Measurements from ENCODE around the gene INSR.
A peak's percentile ranks its signal among the peaks of the same experiment; 100 is the strongest.

INSR gene

GRCh38 chr19:7172794-7173193, 121.4 kb downstream of the INSR start:
- Histone ChIP-seq H3K9me3 (ENCODE audit: control insufficient read depth, insufficient read depth, low read depth, low read length) (no peaks in the 10 kb centered on the region), H3K36me3 (ENCODE audit: control insufficient read depth in 2 of 2, insufficient read depth in 1 of 2, low read length in 2 of 2) (peaks cover 12 to 45% of the 10 kb centered on the region in 2 experiments), H3K27ac (ENCODE audit: extremely low read depth, low read depth, low read length) (no peak overlapping the region), H3K4me1 (ENCODE audit: control insufficient read depth, insufficient read depth, low read length) (no peaks in the 10 kb centered on the region), H3K4me3 (ENCODE audit: low read depth, low read length) (no peak overlapping the region)
- CTCF ChIA-PET: no interaction called here
- POLR2A ChIA-PET: no interaction called here
- no peak for TF ChIP-seq ZNF658 (tag by site-specific recombination; IDR thresholded peaks at IDR 0.05)
- no peak for TF ChIP-seq MZF1 (tag by site-specific recombination; IDR thresholded peaks at IDR 0.05; ENCODE audit: borderline replicate concordance)
- no peak for TF ChIP-seq ZNF112 (tag by site-specific recombination; IDR thresholded peaks at IDR 0.05)
- no peak for TF ChIP-seq ZNF664 (tag by site-specific recombination; IDR thresholded peaks at IDR 0.05)
- no peak for TF ChIP-seq BCL6B (tag by site-specific recombination; IDR thresholded peaks at IDR 0.05)
- TF ChIP-seq ZNF623 (tag by site-specific recombination; IDR thresholded peaks at IDR 0.05): 0 out of 2 replicates have a peak, but pooled peaks have one; percentile 0
- TF ChIP-seq ZNF2 (tag by site-specific recombination; IDR thresholded peaks at IDR 0.05): no peak
- no peak for TF ChIP-seq ZNF521 (tag by site-specific recombination; IDR thresholded peaks at IDR 0.05)

- H3K36me3 ChIP-seq (ENCODE audit: control insufficient read depth in 2 of 2, insufficient read depth in 1 of 2, low read length in 2 of 2): peaks cover 12 to 59% of the 10 kb centered on the region in 2 experiments
- TF ChIP-seq ZNF664 (tag by site-specific recombination; IDR thresholded peaks at IDR 0.05) (peak; percentile 89), ZNF2 (tag by site-specific recombination; IDR thresholded peaks at IDR 0.05) (no peak), ZNF157 (tag by site-specific recombination; IDR thresholded peaks at IDR 0.05) (peak; percentile 98)
- no peak overlapping the region for H3K4me3 ChIP-seq (ENCODE audit: low read depth, low read length)
- no peak overlapping the region for H3K27ac ChIP-seq (ENCODE audit: extremely low read depth, low read depth, low read length)
- H3K4me1 ChIP-seq (ENCODE audit: control insufficient read depth, insufficient read depth, low read length): no peaks in the 10 kb centered on the region
- POLR2A ChIA-PET: no interaction called here
- CTCF ChIA-PET: interaction anchor here (0.6 kb wide), 1 partner anchor 8 kb away, joined by 3 read pairs; no protein-coding TSS in a partner anchor
- no peaks in the 10 kb centered on the region for H3K9me3 ChIP-seq (ENCODE audit: control insufficient read depth, insufficient read depth, low read depth, low read length)
Measured at GRCh38 chr19:7170983-7171382, 123.2 kb downstream of the INSR start.

GRCh38 chr19:7168941-7169340, 125.3 kb downstream of the INSR start:
- TF ChIP-seq KLF16 (tag by site-specific recombination; IDR thresholded peaks at IDR 0.05): no peak
- TF ChIP-seq ZNF140 (tag by site-specific recombination; IDR thresholded peaks at IDR 0.05): no peak
- TF ChIP-seq ZNF202 (tag by site-specific recombination; IDR thresholded peaks at IDR 0.05; ENCODE audit: borderline replicate concordance): no peak
- no peak for TF ChIP-seq ZBTB8A (tag by site-specific recombination; IDR thresholded peaks at IDR 0.05)
- TF ChIP-seq ZNF704 (tag by site-specific recombination; IDR thresholded peaks at IDR 0.05): no peak
- TF ChIP-seq YY2 (tag by site-specific recombination; IDR thresholded peaks at IDR 0.05): no peak
- no peak for TF ChIP-seq TCF7L2 (IDR thresholded peaks at IDR 0.05; ENCODE audit: borderline replicate concordance, low read depth, low read length)
- TF ChIP-seq PATZ1 (tag by site-specific recombination; IDR thresholded peaks at IDR 0.05): no peak
- TF ChIP-seq ZBTB48 (tag by site-specific recombination; IDR thresholded peaks at IDR 0.05): no peak
- TF ChIP-seq ZNF670 (tag by site-specific recombination; IDR thresholded peaks at IDR 0.05; ENCODE audit: low read depth): no peak
- no peak for TF ChIP-seq ZNF624 (tag by site-specific recombination; IDR thresholded peaks at IDR 0.05)
- TF ChIP-seq ZNF692 (tag by site-specific recombination; IDR thresholded peaks at IDR 0.05): no peak
- TF ChIP-seq ZFP41 (tag by site-specific recombination; IDR thresholded peaks at IDR 0.05; ENCODE audit: borderline replicate concordance): no peak
- no peak for TF ChIP-seq ZNF510 (tag by site-specific recombination; IDR thresholded peaks at IDR 0.05; ENCODE audit: insufficient replicate concordance)
- no peak for TF ChIP-seq ZNF426 (tag by site-specific recombination; IDR thresholded peaks at IDR 0.05)
- no peak for TF ChIP-seq ZNF112 (tag by site-specific recombination; IDR thresholded peaks at IDR 0.05)
- TF ChIP-seq ZNF623 (tag by site-specific recombination; IDR thresholded peaks at IDR 0.05): no peak
- Histone ChIP-seq H3K27ac (ENCODE audit: extremely low read depth, low read depth, low read length) (no peak overlapping the region), H3K36me3 (ENCODE audit: control insufficient read depth in 2 of 2, insufficient read depth in 1 of 2, low read length in 2 of 2) (peaks cover 12 to 66% of the 10 kb centered on the region in 2 experiments), H3K4me1 (ENCODE audit: control insufficient read depth, insufficient read depth, low read length) (no peaks in the 10 kb centered on the region), H3K4me3 (ENCODE audit: low read depth, low read length) (no peak overlapping the region), H3K9me3 (ENCODE audit: control insufficient read depth, insufficient read depth, low read depth, low read length) (no peaks in the 10 kb centered on the region)
- CTCF ChIA-PET: interaction anchor here (0.5 to 0.7 kb wide), 2 partner anchors 8 to 510 kb away, joined by 4 read pairs; no protein-coding TSS in a partner anchor
- POLR2A ChIA-PET: no interaction called here
